Hepatocyte (in vitro differentiated cells): ENCODE results near the gene TPCN2.

Source experiments
- CTCF ChIP-seq: fragments of 200-600 bp; sonication (generic); IDR thresholded peaks from 2 replicates; pipeline ENCODE4 v1.5.1; 2016; ENCODE audit warnings: antibody characterized with exemption, mild to moderate bottlenecking; ENCODE audit not compliant: poor library complexity
- EZH2 ChIP-seq: fragments of 200-600 bp; sonication (generic); IDR thresholded peaks from 2 replicates; pipeline ENCODE4 v1.6.1; 2016; ENCODE audit warnings: antibody characterized with exemption, mild to moderate bottlenecking, borderline replicate concordance
- EZH2phosphoT487 ChIP-seq: fragments of 200-600 bp; sonication (generic); IDR thresholded peaks from one replicate; pipeline ENCODE4 v1.6.1; 2018; ENCODE audit warnings: antibody characterized with exemption, mild to moderate bottlenecking, low read depth, moderate library complexity; ENCODE audit not compliant: unreplicated experiment, severe bottlenecking

- no peak for TF ChIP-seq CTCF
- no peak for TF ChIP-seq EZH2
- no peak for TF ChIP-seq EZH2phosphoT487
Observed at GRCh38 chr11:69136471-69136870, 87.7 kb downstream of the TPCN2 start.
